SJSA1 (cell line): Measurements from ENCODE around the gene CHCHD3. TPM values are rescaled to one million over a fixed set of nuclear protein-coding genes. Genes with fewer than 3 reads are reported as not detected.

Source experiments
- DNase-seq, 2 experiments: peaks; one replicate each; pipeline ENCODE4 v3.0.0-alpha.2; 2015 to 2020; ENCODE audit warnings: low spot score in 2 of 2, low read depth in 1 of 2
- H3K27ac ChIP-seq: fragments of 250-450 bp; sonication (Bioruptor Pico); 2 replicates; pipeline ENCODE4 v1.5.1; 2020; ENCODE audit warnings: mild to moderate bottlenecking, moderate library complexity
- H3K27me3 ChIP-seq: fragments of 250-450 bp; sonication (Bioruptor Pico); replicated peaks from 2 replicates; pipeline ENCODE4 v1.5.1; 2020; ENCODE audit warnings: mild to moderate bottlenecking, moderate library complexity
- H3K36me3 ChIP-seq: fragments of 250-450 bp; sonication (Bioruptor Pico); 2 replicates; pipeline ENCODE4 v1.5.1; 2020; ENCODE audit warnings: mild to moderate bottlenecking
- H3K4me1 ChIP-seq: fragments of 250-450 bp; sonication (Bioruptor Pico); replicated peaks from 2 replicates; pipeline ENCODE4 v1.6.1; 2021; ENCODE audit warnings: mild to moderate bottlenecking
- H3K4me3 ChIP-seq: fragments of 250-450 bp; sonication (Bioruptor Pico); 2 replicates; pipeline ENCODE4 v1.5.1; 2020; ENCODE audit warnings: mild to moderate bottlenecking
- H3K9me3 ChIP-seq: fragments of 250-450 bp; sonication (Bioruptor Pico); replicated peaks from 2 replicates; pipeline ENCODE4 v1.5.1; 2020; ENCODE audit warnings: mild to moderate bottlenecking
- total RNA-seq: library from RNA; depleted of rRNA; stranded (reverse); fragments of >200 nt; shearing (Covaris generic); gene quantifications from 2 replicates; pipeline ENCODE4 v1.2.3, GENCODE V29; 2014

CHCHD3 gene
- total RNA-seq, 1 experiment from 2014 or later: 150 TPM

DNA sequence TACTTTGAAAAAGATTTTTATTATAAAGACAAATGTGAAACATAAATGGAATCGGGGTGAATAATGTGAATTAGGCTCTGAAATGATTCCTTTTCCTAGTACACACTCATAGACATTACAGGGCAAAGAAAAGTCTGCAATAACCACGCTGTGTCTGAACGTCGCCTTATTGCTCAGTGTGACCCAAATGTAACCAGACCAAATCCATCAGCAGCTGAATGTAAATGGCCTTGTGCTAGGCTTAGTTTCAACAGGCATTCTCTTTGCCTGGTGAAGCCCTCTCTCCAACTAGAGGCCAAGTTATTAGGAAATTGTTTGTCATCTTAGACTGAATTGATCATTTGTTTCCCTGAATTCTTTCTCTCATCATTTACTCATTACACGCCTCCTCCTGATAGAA lies 225.5 kb downstream of the CHCHD3 start:
- Histone ChIP-seq H3K36me3 (no peaks in the 10 kb centered on the region), H3K4me1 (no peaks in the 10 kb centered on the region), H3K27me3 (no peaks in the 10 kb centered on the region), H3K27ac (no peak overlapping the region), H3K9me3 (no peaks in the 10 kb centered on the region), H3K4me3 (no peak overlapping the region)
- no peak for DNase-seq

DNA sequence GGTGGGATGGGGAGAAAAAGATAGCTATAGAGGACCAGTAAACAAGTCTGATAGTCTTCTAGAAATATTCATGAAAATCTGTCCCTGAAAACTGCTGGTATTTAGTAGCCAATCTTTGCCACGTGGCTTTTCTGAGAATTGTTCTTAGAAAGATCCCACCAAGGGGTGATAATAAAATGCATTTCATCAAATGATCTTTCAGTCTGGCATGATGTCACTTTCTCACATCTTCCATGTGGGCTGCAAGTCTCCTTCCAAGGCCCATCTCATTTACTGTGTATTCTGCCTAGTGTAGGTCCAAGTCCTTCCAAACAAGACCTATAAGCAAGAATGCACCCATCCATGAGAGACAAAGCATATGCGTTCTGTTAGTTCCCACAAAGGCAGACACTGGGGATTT lies 226.0 kb downstream of the CHCHD3 start:
- no peak for DNase-seq
- no peaks in the 10 kb centered on the region for H3K9me3 ChIP-seq
- no peaks in the 10 kb centered on the region for H3K36me3 ChIP-seq
- no peak overlapping the region for H3K27ac ChIP-seq
- no peaks in the 10 kb centered on the region for H3K4me1 ChIP-seq
- no peak overlapping the region for H3K4me3 ChIP-seq
- no peaks in the 10 kb centered on the region for H3K27me3 ChIP-seq

DNA sequence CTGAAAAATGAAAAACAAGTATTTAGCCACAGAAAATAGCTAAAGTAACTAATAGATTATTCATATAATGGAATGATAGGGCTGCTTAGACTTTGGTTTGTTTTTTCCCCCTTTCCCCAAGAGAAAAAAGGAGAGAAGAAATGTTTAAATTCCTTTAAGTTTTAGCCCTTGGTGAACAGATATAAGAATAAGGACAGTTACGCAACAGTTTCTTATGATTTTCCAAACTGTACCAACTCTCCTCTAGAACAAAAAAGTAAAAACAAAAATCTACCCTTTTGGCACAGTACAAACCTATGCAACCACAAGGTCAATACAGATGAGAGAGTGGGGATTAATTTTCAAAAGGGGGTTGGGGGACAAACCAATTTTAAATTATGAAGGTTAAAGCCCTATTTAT lies 227.7 kb downstream of the CHCHD3 start:
- Histone ChIP-seq H3K9me3 (no peaks in the 10 kb centered on the region), H3K4me3 (no peak overlapping the region), H3K27me3 (no peaks in the 10 kb centered on the region), H3K27ac (no peak overlapping the region), H3K36me3 (no peaks in the 10 kb centered on the region), H3K4me1 (no peaks in the 10 kb centered on the region)
- DNase-seq: no peak

DNA sequence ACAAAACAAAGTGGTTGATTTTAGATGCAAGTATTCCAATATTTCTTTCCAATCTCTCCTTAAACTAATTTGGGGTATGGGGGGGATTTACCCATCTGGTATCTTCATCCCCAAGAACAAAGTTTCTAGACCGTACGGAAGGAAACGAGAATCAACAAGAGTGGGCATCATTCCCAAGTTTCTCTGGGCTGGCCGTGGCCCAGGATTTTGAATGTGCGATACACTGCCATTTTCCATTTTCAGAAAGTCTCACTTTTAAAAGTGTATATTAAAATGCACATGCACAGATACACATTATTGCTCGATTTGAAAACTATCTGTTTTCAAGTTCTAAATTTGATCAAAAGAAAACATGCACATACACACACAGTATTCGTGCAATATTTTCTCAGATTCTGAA lies 234.5 kb downstream of the CHCHD3 start:
- Histone ChIP-seq H3K4me1 (no peaks in the 10 kb centered on the region), H3K36me3 (no peaks in the 10 kb centered on the region), H3K9me3 (no peaks in the 10 kb centered on the region), H3K27ac (no peak overlapping the region), H3K27me3 (no peaks in the 10 kb centered on the region), H3K4me3 (no peak overlapping the region)
- no peak for DNase-seq

DNA sequence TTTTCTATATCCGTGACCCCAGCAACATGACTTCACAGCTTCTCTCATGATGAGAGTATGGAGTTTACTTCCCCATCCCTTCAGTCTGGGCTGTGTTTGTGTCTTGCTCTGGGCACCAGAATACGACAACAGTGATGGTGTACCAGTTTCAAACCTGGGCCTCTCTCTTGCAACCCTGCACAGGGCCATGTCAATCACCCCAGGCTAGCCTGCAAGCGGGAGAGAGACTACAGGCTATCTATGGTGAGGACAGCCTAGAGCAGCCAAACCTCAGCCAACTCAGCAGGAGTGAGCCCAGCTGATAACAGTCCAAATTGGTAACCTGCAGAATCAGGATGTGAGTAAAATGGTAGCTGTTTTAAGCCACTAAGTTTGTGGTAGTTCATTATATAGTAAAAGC lies 235.8 kb downstream of the CHCHD3 start:
- Histone ChIP-seq H3K27me3 (no peaks in the 10 kb centered on the region), H3K27ac (no peak overlapping the region), H3K4me3 (no peak overlapping the region), H3K9me3 (no peaks in the 10 kb centered on the region), H3K4me1 (no peaks in the 10 kb centered on the region), H3K36me3 (no peaks in the 10 kb centered on the region)
- no peak for DNase-seq

DNA sequence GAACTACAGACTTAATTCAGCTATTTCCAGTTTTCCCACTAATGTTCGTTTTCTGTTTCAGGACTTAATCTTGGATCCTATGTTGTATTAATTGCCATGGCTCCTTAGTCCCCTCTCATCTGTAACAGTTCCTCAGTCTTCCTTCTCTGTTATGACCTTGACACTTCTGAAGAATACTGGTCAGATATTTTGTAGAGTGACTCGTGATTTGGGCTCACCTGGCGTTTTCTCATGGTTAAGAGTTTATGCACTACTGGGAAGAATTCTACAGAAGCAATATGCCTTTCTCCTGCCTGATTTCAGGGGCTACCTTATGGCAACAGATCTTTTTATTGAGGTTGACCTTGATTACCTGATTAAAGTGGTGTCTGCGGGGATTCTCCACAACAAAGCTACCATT lies 239.4 kb downstream of the CHCHD3 start:
- Histone ChIP-seq H3K36me3 (no peaks in the 10 kb centered on the region), H3K27ac (no peak overlapping the region), H3K4me3 (no peak overlapping the region), H3K27me3 (no peaks in the 10 kb centered on the region), H3K4me1 (no peaks in the 10 kb centered on the region), H3K9me3 (no peaks in the 10 kb centered on the region)
- no peak for DNase-seq

DNA sequence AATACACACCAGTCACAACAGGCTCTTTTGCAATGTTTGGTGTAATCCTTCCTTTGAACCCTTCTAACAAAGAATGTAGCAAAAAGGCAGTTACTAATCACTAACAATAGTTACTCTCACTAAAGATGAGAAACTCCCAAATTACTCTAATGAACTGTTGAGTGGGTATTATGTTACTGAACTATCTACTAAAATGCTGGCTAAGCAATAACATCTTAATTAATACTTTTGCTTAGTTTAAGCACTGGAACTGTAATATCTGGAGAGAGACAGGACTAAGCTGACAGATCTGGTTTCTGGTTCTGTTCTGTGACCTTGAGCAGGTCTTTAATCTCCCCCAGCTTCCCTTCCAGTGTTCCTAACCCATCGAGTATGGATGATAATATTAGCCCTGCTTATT lies 241.7 kb downstream of the CHCHD3 start:
- Histone ChIP-seq H3K27ac (no peak overlapping the region), H3K9me3 (no peaks in the 10 kb centered on the region), H3K4me3 (no peak overlapping the region), H3K4me1 (no peaks in the 10 kb centered on the region), H3K27me3 (no peaks in the 10 kb centered on the region), H3K36me3 (no peaks in the 10 kb centered on the region)
- no peak for DNase-seq

DNA sequence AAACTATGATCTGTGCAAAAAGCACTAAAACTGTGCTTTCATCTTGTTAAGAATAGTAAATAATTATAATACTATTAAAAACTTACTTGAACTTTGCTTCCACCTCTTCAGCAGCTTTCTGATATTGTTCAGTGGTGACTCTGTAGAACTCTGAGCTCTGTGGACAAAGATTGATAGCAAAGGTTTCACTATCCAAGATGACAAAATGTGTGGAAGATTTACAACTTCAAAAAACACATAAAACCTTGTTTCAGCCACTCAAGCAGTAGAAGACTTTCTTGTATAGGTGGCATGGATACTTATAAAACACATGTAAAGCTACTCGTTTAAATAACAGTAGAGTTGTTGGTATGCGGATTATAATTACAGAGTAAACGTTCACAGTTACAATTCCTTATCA lies 243.6 kb downstream of the CHCHD3 start:
- Histone ChIP-seq H3K4me1 (no peaks in the 10 kb centered on the region), H3K27me3 (no peaks in the 10 kb centered on the region), H3K36me3 (0 out of 2 replicates have a peak, but pooled peaks cover 2% of the 10 kb centered on the region), H3K4me3 (no peak overlapping the region), H3K9me3 (no peaks in the 10 kb centered on the region), H3K27ac (no peak overlapping the region)
- no peak for DNase-seq

DNA sequence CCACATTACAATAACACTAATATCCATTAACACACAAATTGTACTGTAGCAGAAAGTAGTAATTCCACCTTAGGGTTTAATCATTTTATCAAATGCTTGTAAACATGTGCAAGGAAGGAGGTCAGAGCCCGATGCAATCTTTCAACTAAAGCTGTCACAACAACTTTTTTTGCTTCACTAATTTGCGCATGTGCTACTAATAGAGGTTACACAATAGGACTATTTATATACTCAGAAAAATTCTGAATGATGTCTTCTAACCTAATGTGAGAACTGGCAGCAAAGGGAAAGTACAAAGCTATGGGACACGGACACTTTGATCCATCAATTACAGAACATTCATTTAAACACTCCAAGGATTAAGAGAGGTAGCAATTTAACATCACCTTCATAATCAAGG lies 244.4 kb downstream of the CHCHD3 start:
- no peak for DNase-seq

DNA sequence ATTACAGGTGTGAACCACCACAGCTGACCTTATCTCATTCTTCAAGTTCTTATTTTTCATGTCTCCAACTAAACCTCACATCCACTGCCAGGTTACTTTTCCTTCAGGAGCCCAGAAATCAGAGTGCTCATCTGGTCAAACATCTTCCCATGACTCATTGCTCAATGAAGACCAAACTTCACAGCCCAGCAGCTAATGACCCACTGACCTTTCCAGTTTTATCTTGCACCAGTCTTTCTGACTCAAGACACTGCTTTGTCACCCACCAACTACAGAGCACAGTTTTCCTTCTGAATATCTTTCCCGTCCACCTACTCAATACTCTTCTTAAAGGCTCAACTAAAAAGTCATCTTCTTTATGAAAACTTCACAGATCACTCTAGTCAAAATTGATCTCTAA lies 245.1 kb downstream of the CHCHD3 start:
- H3K4me3 ChIP-seq: no peak overlapping the region
- H3K4me1 ChIP-seq: no peaks in the 10 kb centered on the region
- H3K36me3 ChIP-seq: 0 out of 2 replicates have a peak, but pooled peaks cover 2% of the 10 kb centered on the region
- DNase-seq: no peak
- H3K9me3 ChIP-seq: no peaks in the 10 kb centered on the region
- H3K27me3 ChIP-seq: no peaks in the 10 kb centered on the region
- no peak overlapping the region for H3K27ac ChIP-seq

More for the DNA sequence above, 244.4 kb downstream of the CHCHD3 start:
- no peak overlapping the region for H3K4me3 ChIP-seq
- no peaks in the 10 kb centered on the region for H3K9me3 ChIP-seq
- H3K27ac ChIP-seq: no peak overlapping the region
- 0 out of 2 replicates have a peak, but pooled peaks cover 2% of the 10 kb centered on the region for H3K36me3 ChIP-seq
- H3K4me1 ChIP-seq: no peaks in the 10 kb centered on the region
- no peaks in the 10 kb centered on the region for H3K27me3 ChIP-seq

DNA sequence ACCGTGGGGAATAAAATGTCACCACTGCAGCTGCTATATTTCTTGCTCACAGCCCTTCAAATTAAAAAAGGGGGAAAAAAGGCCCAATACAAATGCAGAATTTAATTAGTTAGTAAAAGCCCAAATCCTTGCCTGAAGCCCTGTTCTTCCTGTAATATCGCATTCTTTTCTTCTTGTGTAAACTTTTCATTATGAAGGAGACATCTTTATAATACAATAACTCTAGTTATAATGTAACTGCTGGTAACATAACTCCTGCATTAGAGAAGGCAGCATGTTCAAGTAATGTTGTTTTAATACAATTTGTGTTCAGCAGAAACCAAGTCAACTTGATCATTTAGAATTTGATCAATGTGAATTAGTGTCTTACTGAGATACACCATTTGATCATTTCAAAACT lies 250.9 kb downstream of the CHCHD3 start:
- Histone ChIP-seq H3K4me3 (no peak overlapping the region), H3K27me3 (no peaks in the 10 kb centered on the region), H3K9me3 (no peaks in the 10 kb centered on the region), H3K27ac (no peak overlapping the region), H3K4me1 (no peaks in the 10 kb centered on the region), H3K36me3 (0 out of 2 replicates have a peak, but pooled peaks cover 2% of the 10 kb centered on the region)
- DNase-seq: no peak

DNA sequence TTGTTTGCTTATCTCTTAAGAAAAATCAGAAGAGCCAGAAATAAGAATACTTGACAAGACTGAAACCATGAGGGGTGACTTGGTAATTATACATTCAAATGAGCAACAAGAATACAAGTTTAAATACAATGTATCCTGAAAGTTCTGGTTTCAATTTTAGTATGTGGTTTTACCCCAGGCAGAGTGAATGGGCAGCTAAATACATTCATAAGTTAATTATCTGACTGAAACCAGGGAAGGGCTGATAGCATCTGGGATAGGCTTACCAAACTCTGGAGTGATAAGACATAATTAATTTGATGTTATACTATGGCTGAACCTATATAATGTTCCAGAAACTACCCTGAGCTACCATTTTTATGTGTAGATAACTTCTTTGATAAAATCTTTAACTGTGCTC lies 253.4 kb downstream of the CHCHD3 start:
- Histone ChIP-seq H3K4me3 (no peak overlapping the region), H3K27me3 (no peaks in the 10 kb centered on the region), H3K9me3 (no peaks in the 10 kb centered on the region), H3K36me3 (0 out of 2 replicates have a peak, but pooled peaks cover under 1% of the 10 kb centered on the region), H3K27ac (no peak overlapping the region), H3K4me1 (no peaks in the 10 kb centered on the region)
- DNase-seq: no peak

DNA sequence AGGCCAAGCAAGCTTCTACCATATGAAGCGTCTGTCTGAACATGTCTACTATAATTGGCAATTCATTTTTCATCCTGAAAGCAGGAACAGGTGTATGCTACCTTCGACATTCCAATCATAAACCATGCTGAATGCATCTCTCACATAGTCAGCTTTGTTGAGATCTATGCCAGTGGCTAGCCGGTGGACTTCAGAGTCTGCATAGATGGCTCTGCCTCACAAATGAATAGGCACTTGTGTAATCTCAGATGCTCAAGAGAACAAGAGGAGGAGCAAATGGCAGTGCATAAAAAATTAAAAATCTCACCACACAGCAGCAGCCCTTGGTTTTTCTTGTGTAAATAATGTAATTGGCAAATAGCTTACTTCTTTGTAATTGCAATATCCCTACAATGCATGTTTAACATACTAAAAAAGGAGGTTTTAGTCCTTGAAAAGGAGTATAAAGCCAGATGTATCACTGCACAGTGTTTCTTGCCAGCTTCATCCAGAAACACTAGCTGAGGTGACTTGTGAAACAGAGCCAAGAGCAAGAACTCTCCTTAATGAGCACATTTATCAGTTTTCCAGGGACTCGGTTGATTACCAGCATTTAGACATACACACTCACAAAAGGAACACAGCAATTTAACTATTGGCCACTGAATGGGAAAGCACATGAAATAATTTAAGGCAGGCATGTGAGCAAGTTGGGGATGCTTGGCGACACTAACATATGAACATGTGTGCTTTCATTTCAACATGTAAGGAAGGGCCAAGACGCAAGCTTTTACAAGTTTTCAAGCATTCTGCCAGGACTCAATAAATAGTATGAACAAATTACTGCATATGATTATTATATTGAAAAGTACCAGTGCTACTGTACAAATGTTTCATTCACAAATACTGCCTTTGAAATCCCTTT lies 255.7 kb downstream of the CHCHD3 start:
- DNase-seq: no peak

DNA sequence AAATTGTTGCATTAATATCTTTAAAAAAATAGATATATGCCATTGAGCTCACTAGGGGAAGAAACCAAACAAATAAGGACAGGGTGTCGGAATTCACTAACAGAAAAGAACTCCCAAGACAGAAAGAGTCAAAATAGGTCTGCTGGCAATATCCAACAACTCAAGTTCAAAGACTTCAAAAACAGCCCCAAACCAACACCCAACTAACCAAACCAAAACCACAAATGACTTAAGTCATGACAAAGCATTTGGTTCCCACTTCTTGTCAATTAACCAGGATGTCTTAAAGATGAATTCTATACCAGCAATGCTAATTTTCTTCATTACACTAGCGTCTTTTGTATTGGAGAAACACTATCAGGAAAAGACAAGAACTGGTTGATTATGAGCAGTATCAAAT lies 256.7 kb downstream of the CHCHD3 start:
- DNase-seq: no peak
- no peak overlapping the region for H3K4me3 ChIP-seq
- no peaks in the 10 kb centered on the region for H3K36me3 ChIP-seq
- H3K27me3 ChIP-seq: no peaks in the 10 kb centered on the region
- no peaks in the 10 kb centered on the region for H3K9me3 ChIP-seq
- no peak overlapping the region for H3K27ac ChIP-seq
- H3K4me1 ChIP-seq: no peaks in the 10 kb centered on the region

More for the DNA sequence above, 255.7 kb downstream of the CHCHD3 start:
- no peaks in the 10 kb centered on the region for H3K4me1 ChIP-seq
- H3K36me3 ChIP-seq: no peaks in the 10 kb centered on the region
- H3K9me3 ChIP-seq: no peaks in the 10 kb centered on the region
- no peak overlapping the region for H3K27ac ChIP-seq
- H3K4me3 ChIP-seq: no peak overlapping the region
- no peaks in the 10 kb centered on the region for H3K27me3 ChIP-seq
